Measurements from ENCODE around the gene EIF4ENIF1.
"Not testable (repeated sequence)": the region's sequence is repeated elsewhere in the genome, so short reads cannot be mapped to it uniquely, and the experiment has no call there.

The EIF4ENIF1 gene

GRCh38 chr22:31492151-31492550 is 2.5 kb upstream of the EIF4ENIF1 start:
- H3K9me3 ChIP-seq (ENCODE audit: control insufficient read depth, insufficient read depth, low read depth, low read length), result no peaks in the 10 kb centered on the region; the same call in 1 of the 2 replicates
- H3K9ac ChIP-seq (ENCODE audit: low read length), result no peak overlapping the region
- H3K27ac ChIP-seq (ENCODE audit: low read depth, low read length), result no peak overlapping the region
- no peak overlapping the region for H3K4me3 ChIP-seq (ENCODE audit: low read depth, low read length)
- no peaks in the 10 kb centered on the region for H3K27me3 ChIP-seq (ENCODE audit: control insufficient read depth, insufficient read depth, low read length)
- peaks cover 14% of the 10 kb centered on the region for H3K4me1 ChIP-seq (ENCODE audit: control insufficient read depth, insufficient read depth, low read length)
- peaks cover 13% of the 10 kb centered on the region for H3K36me3 ChIP-seq (ENCODE audit: control insufficient read depth, insufficient read depth, low read length)

- no peak overlapping the region for H3K27ac ChIP-seq (ENCODE audit: low read depth, low read length)
- H3K4me3 ChIP-seq (ENCODE audit: low read depth, low read length), result peak overlapping the region; percentile 81; the same call in 1 of the 2 replicates
- H3K36me3 ChIP-seq (ENCODE audit: control insufficient read depth, insufficient read depth, low read length), result peaks cover 16% of the 10 kb centered on the region
- no peak overlapping the region for H3K9ac ChIP-seq (ENCODE audit: low read length)
- no peaks in the 10 kb centered on the region for H3K9me3 ChIP-seq (ENCODE audit: control insufficient read depth, insufficient read depth, low read depth, low read length)
- H3K4me1 ChIP-seq (ENCODE audit: control insufficient read depth, insufficient read depth, low read length), result peaks cover 14% of the 10 kb centered on the region
- no peaks in the 10 kb centered on the region for H3K27me3 ChIP-seq (ENCODE audit: control insufficient read depth, insufficient read depth, low read length)
Measured at GRCh38 chr22:31491218-31491962, 1.7 kb upstream of the EIF4ENIF1 start.

- H3K27ac ChIP-seq (ENCODE audit: low read depth, low read length), result no peak overlapping the region
- H3K36me3 ChIP-seq (ENCODE audit: control insufficient read depth, insufficient read depth, low read length), result peaks cover 19% of the 10 kb centered on the region
- H3K4me3 ChIP-seq (ENCODE audit: low read depth, low read length), result peak overlapping the region; percentile 81
- H3K27me3 ChIP-seq (ENCODE audit: control insufficient read depth, insufficient read depth, low read length), result no peaks in the 10 kb centered on the region
- peaks cover 14% of the 10 kb centered on the region for H3K4me1 ChIP-seq (ENCODE audit: control insufficient read depth, insufficient read depth, low read length)
- H3K9me3 ChIP-seq (ENCODE audit: control insufficient read depth, insufficient read depth, low read depth, low read length), result no peaks in the 10 kb centered on the region
- H3K9ac ChIP-seq (ENCODE audit: low read length), result peak overlapping the region; percentile 96
Measured at GRCh38 chr22:31490496-31490925, 869 bp upstream of the EIF4ENIF1 start.

DNA sequence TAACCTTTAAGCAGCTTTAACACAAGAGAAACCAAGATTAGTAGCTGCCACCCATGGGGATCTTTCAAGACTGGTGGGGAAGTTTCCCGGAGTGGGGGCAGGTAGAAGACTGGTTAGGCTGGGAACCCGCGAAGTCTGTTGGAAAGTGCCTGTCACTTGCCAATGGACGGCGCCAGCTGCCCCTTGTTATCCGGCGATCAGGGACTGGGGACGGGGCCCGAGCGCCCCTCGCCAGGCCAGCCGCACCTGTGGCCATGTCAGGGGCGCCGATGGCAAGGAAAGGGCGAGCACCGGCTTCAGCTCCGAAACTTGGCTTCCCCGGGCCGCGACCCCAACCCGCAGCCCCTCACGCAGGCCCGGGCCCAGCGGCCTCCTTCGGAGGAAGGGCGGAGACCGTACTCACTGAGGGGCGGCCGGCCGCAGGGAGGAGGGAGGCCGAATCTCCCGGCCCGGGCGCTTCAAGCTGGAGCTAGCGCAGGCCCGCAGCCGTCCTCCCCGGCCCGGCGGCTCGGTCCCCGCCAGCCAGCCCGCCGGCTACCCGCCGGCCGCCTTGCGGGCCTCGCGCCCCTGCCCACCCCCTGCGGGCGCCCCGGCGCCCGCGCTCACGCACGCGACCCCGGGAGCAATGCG is 539 bp downstream of the EIF4ENIF1 start:
- Histone ChIP-seq H3K9ac (ENCODE audit: low read length) (peak overlapping the region; percentile 76), H3K4me3 (ENCODE audit: low read depth, low read length) (peak overlapping the region; percentile 81), H3K36me3 (ENCODE audit: control insufficient read depth, insufficient read depth, low read length) (peaks cover 31% of the 10 kb centered on the region), H3K27me3 (ENCODE audit: control insufficient read depth, insufficient read depth, low read length) (no peaks in the 10 kb centered on the region), H3K9me3 (ENCODE audit: control insufficient read depth, insufficient read depth, low read depth, low read length) (no peaks in the 10 kb centered on the region), H3K27ac (ENCODE audit: low read depth, low read length) (peak overlapping the region; percentile 83; the same call in 1 of the 2 replicates), H3K4me1 (ENCODE audit: control insufficient read depth, insufficient read depth, low read length) (peaks cover 14% of the 10 kb centered on the region)

DNA sequence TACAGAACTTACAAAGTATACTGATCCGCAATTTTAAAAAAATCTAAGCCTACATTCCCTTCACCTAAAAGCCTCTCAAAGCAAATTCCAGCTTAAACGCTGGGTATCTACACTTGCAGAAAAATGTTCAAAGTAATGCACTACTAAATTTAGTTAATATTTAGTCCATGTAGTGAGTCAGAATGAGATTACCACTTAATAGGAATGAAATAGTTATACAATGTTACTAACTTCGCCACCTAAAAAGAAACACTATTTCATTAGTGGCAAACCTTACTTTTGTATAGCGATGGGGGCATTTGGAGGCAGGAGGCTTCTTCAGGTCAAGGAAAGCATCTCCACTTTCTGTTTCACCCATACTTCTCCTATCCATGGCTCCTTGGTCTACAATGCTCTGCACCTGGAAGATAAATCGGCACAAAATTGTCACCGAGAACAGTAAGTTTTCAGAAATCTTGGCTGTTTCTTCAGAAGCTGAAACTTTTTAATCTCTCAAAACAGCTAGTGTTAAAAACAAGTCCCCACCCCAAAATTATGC is 1.2 kb downstream of the EIF4ENIF1 start:
- no peak overlapping the region for H3K27ac ChIP-seq (ENCODE audit: low read depth, low read length)
- no peaks in the 10 kb centered on the region for H3K9me3 ChIP-seq (ENCODE audit: control insufficient read depth, insufficient read depth, low read depth, low read length)
- H3K36me3 ChIP-seq (ENCODE audit: control insufficient read depth, insufficient read depth, low read length), result peaks cover 38% of the 10 kb centered on the region
- H3K9ac ChIP-seq (ENCODE audit: low read length), result peak overlapping the region; percentile 76
- H3K4me1 ChIP-seq (ENCODE audit: control insufficient read depth, insufficient read depth, low read length), result peaks cover 14% of the 10 kb centered on the region
- peak overlapping the region; percentile 81 for H3K4me3 ChIP-seq (ENCODE audit: low read depth, low read length)
- H3K27me3 ChIP-seq (ENCODE audit: control insufficient read depth, insufficient read depth, low read length), result no peaks in the 10 kb centered on the region

DNA sequence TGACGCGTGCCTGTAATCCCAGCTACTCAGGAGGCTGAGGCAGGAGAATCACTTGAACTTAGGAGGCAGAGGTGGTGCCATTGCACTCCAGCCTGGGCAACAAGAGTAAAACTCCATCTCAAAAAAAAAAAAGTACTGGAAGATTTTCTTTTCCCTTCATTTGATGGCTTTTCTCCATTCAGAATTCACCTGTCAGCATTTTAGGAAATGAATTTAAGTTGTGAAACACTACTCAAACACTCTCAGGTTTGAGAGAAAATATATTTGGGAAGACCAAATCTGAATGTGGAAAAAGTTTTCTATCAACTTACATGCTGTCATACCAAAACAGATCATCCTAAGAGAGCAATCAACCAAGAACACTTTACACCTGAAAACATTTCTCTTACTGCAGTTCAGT is 2.7 kb downstream of the EIF4ENIF1 start:
- H3K27ac ChIP-seq (ENCODE audit: low read depth, low read length), result no peak overlapping the region
- H3K9me3 ChIP-seq (ENCODE audit: control insufficient read depth, insufficient read depth, low read depth, low read length), result no peaks in the 10 kb centered on the region
- H3K4me1 ChIP-seq (ENCODE audit: control insufficient read depth, insufficient read depth, low read length), result peaks cover 14% of the 10 kb centered on the region
- peaks cover 50% of the 10 kb centered on the region for H3K36me3 ChIP-seq (ENCODE audit: control insufficient read depth, insufficient read depth, low read length)
- H3K27me3 ChIP-seq (ENCODE audit: control insufficient read depth, insufficient read depth, low read length), result no peaks in the 10 kb centered on the region
- no peak overlapping the region for H3K4me3 ChIP-seq (ENCODE audit: low read depth, low read length)
- H3K9ac ChIP-seq (ENCODE audit: low read length), result no peak overlapping the region

DNA sequence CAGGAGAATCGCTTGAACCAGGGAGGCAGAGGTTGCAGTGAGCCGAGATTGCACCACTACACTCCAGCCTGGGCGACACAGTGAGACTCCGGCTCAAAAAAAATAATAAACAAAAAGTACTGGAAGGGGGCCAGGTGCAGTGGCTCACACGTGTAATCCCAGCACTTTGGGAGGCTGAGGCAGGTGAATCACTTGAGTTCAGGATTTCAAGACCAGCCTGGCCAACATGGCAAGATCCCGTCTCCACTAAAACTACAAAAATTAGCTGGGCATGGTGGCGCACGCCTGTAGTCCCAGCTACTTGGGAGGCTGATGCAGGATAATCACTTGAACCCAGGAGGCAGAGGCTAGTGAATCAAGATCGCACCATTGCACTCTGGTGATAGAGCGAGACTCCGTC is 3.3 kb downstream of the EIF4ENIF1 start:
- not testable (repeated sequence) for H3K27ac ChIP-seq (ENCODE audit: low read depth, low read length); H3K27me3 ChIP-seq (ENCODE audit: control insufficient read depth, insufficient read depth, low read length); H3K4me3 ChIP-seq (ENCODE audit: low read depth, low read length); H3K9me3 ChIP-seq (ENCODE audit: control insufficient read depth, insufficient read depth, low read depth, low read length); H3K9ac ChIP-seq (ENCODE audit: low read length)
- H3K36me3 ChIP-seq (ENCODE audit: control insufficient read depth, insufficient read depth, low read length), result peaks cover 55% of the 10 kb centered on the region
- peaks cover 13% of the 10 kb centered on the region for H3K4me1 ChIP-seq (ENCODE audit: control insufficient read depth, insufficient read depth, low read length)

GRCh38 chr22:31482470-31482869 is 7.2 kb downstream of the EIF4ENIF1 start:
- H3K27me3 ChIP-seq (ENCODE audit: control insufficient read depth, insufficient read depth, low read length); H3K9ac ChIP-seq (ENCODE audit: low read length); H3K9me3 ChIP-seq (ENCODE audit: control insufficient read depth, insufficient read depth, low read depth, low read length); H3K27ac ChIP-seq (ENCODE audit: low read depth, low read length); H3K4me3 ChIP-seq (ENCODE audit: low read depth, low read length); H3K4me1 ChIP-seq (ENCODE audit: control insufficient read depth, insufficient read depth, low read length): not testable (repeated sequence)
- peaks cover 62% of the 10 kb centered on the region for H3K36me3 ChIP-seq (ENCODE audit: control insufficient read depth, insufficient read depth, low read length)

DNA sequence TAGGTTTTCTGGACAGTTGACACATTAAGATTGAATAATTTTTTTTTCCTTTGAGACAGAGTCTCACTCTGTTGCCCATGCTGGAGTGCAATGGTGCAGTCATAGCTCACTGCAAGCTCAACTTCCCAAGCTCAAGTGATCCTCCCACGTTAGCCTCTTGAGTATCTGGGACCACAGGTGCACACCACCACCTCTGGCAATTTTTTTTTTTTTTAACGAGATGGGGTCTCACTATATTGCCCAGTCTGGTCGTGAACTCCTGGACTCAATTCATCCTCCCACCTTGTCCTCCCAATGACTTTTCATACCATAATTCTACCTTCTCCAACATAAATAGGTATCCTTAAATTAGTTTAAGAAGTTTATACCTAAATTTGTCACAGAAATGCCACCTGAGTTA is 8.5 kb downstream of the EIF4ENIF1 start:
- H3K27ac ChIP-seq (ENCODE audit: low read depth, low read length), result no peak overlapping the region

DNA sequence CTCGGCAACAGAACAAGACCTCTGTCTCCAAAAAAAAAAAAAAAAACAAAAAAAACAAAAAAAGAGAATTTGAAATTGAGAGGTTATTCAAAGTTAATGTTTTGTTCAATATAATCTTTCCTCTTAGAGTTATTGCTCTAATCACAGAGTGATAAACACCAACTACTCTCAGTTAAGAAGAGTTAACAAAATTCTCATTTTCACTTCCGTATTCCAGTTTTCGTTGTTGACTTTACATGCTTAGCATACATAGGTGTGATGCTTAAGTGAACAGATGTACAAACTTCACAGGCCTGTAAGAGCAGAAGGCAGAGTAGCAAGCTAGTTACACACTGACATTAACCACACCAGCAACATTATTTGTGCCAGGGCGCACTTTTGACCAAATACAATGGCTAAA is 12.3 kb downstream of the EIF4ENIF1 start:
- Histone ChIP-seq H3K27ac (ENCODE audit: low read depth, low read length) (no peak overlapping the region), H3K4me3 (ENCODE audit: low read depth, low read length) (no peak overlapping the region), H3K9ac (ENCODE audit: low read length) (no peak overlapping the region), H3K4me1 (ENCODE audit: control insufficient read depth, insufficient read depth, low read length) (no peaks in the 10 kb centered on the region), H3K36me3 (ENCODE audit: control insufficient read depth, insufficient read depth, low read length) (peaks cover 43% of the 10 kb centered on the region), H3K27me3 (ENCODE audit: control insufficient read depth, insufficient read depth, low read length) (no peaks in the 10 kb centered on the region), H3K9me3 (ENCODE audit: control insufficient read depth, insufficient read depth, low read depth, low read length) (no peaks in the 10 kb centered on the region)

More for the DNA sequence above, 8.5 kb downstream of the EIF4ENIF1 start:
- peaks cover 62% of the 10 kb centered on the region for H3K36me3 ChIP-seq (ENCODE audit: control insufficient read depth, insufficient read depth, low read length)
- H3K4me3 ChIP-seq (ENCODE audit: low read depth, low read length), result no peak overlapping the region
- no peaks in the 10 kb centered on the region for H3K27me3 ChIP-seq (ENCODE audit: control insufficient read depth, insufficient read depth, low read length)
- no peaks in the 10 kb centered on the region for H3K4me1 ChIP-seq (ENCODE audit: control insufficient read depth, insufficient read depth, low read length)
- no peaks in the 10 kb centered on the region for H3K9me3 ChIP-seq (ENCODE audit: control insufficient read depth, insufficient read depth, low read depth, low read length)
- H3K9ac ChIP-seq (ENCODE audit: low read length), result no peak overlapping the region

GRCh38 chr22:31475800-31476199 is 13.8 kb downstream of the EIF4ENIF1 start:
- Histone ChIP-seq H3K9me3 (ENCODE audit: control insufficient read depth, insufficient read depth, low read depth, low read length) (no peaks in the 10 kb centered on the region), H3K4me3 (ENCODE audit: low read depth, low read length) (no peak overlapping the region), H3K27ac (ENCODE audit: low read depth, low read length) (no peak overlapping the region), H3K4me1 (ENCODE audit: control insufficient read depth, insufficient read depth, low read length) (no peaks in the 10 kb centered on the region), H3K27me3 (ENCODE audit: control insufficient read depth, insufficient read depth, low read length) (no peaks in the 10 kb centered on the region), H3K36me3 (ENCODE audit: control insufficient read depth, insufficient read depth, low read length) (peaks cover 44% of the 10 kb centered on the region), H3K9ac (ENCODE audit: low read length) (no peak overlapping the region)
